GM12878 (cell line): ENCODE measurements around the gene PYGO2. TPM values are rescaled to one million over a fixed set of nuclear protein-coding genes. Genes with fewer than 3 reads are reported as not detected.
A peak's percentile ranks its signal among the peaks of the same experiment; 100 is the strongest.

Source experiments
- CBX3 ChIP-seq: fragments of 200-600 bp; sonication (generic); IDR thresholded peaks from 2 replicates; pipeline ENCODE4 v1.6.1; 2016; ENCODE audit warnings: low read depth, borderline replicate concordance
- CHD1 ChIP-seq: IDR thresholded peaks from 2 replicates; pipeline ENCODE4 v1.6.1; 2012; ENCODE audit warnings: low read depth, low read length, improper control_type of control experiment
- CREM ChIP-seq: IDR thresholded peaks from 2 replicates; pipeline ENCODE4 v1.6.1; 2014; ENCODE audit warnings: antibody characterized with exemption, low read depth
- EED ChIP-seq: sonication (generic); IDR thresholded peaks from 2 replicates; pipeline ENCODE4 v1.6.1; 2016; ENCODE audit warnings: antibody characterized with exemption, low read depth
- ELK1 ChIP-seq: IDR thresholded peaks from 2 replicates; pipeline ENCODE4 v1.6.1; 2012; ENCODE audit warnings: low read depth, low read length, improper control_type of control experiment
- ESRRA ChIP-seq: IDR thresholded peaks from 2 replicates; pipeline ENCODE4 v1.6.1; 2012; ENCODE audit warnings: mild to moderate bottlenecking, low read length, improper control_type of control experiment
- HDAC6 ChIP-seq: fragments of 200-600 bp; sonication (generic); IDR thresholded peaks from one replicate; pipeline ENCODE4 v1.8.0; 2017; ENCODE audit warnings: antibody characterized with exemption; ENCODE audit not compliant: unreplicated experiment
- JUNB ChIP-seq: IDR thresholded peaks from 2 replicates; pipeline ENCODE4 v1.6.1; 2016; ENCODE audit warnings: antibody characterized with exemption, mild to moderate bottlenecking
- LARP7 ChIP-seq: fragments of 450-650 bp; IDR thresholded peaks from 2 replicates; pipeline ENCODE4 v1.6.1; 2017; ENCODE audit warnings: mild to moderate bottlenecking
- MYB ChIP-seq: fragments of 150-350 bp; IDR thresholded peaks from 2 replicates; pipeline ENCODE4 v1.6.1; 2014; ENCODE audit warnings: mild to moderate bottlenecking, low read depth, low read length, borderline replicate concordance
- MYC ChIP-seq: IDR thresholded peaks from 2 replicates; pipeline ENCODE4 v1.6.1; 2011; ENCODE audit warnings: mild to moderate bottlenecking, low read length, moderate library complexity, inconsistent platforms; ENCODE audit not compliant: insufficient read depth, insufficient replicate concordance, insufficient read length, severe bottlenecking
- NFXL1 ChIP-seq: fragments of 450-650 bp; IDR thresholded peaks from 2 replicates; pipeline ENCODE4 v1.6.1; 2017; ENCODE audit warnings: antibody characterized with exemption, mild to moderate bottlenecking, borderline replicate concordance
- NRF1 ChIP-seq: conservative IDR thresholded peaks from 2 replicates; pipeline ENCODE4 v1.6.1; 2011; ENCODE audit warnings: mild to moderate bottlenecking, low read depth, low read length, improper control_type of control experiment
- PAX5 ChIP-seq: IDR thresholded peaks from 2 replicates; pipeline ENCODE4 v1.6.1; 2011; ENCODE audit warnings: low read depth, low read length, borderline replicate concordance
- PAX8 ChIP-seq: fragments of 450-650 bp; IDR thresholded peaks from 2 replicates; pipeline ENCODE4 v1.6.1; 2017; ENCODE audit warnings: mild to moderate bottlenecking, moderate library complexity
- PML ChIP-seq: IDR thresholded peaks from 2 replicates; pipeline ENCODE4 v1.6.1; 2012; ENCODE audit warnings: low read length, inconsistent platforms
- POU2F2 ChIP-seq: IDR thresholded peaks from 3 replicates; pipeline ENCODE4 v1.6.1; 2011; ENCODE audit warnings: low read depth, mild to moderate bottlenecking, low read length, borderline replicate concordance
- RB1 ChIP-seq: fragments of 450-650 bp; formaldehyde crosslinking; IDR thresholded peaks from 2 replicates; pipeline ENCODE4 v1.6.1; 2017; ENCODE audit warnings: mild to moderate bottlenecking, borderline replicate concordance
- RBBP5 ChIP-seq: fragments of 200-600 bp; sonication (generic); conservative IDR thresholded peaks from 2 replicates; pipeline ENCODE4 v1.6.1; 2016
- RELA ChIP-seq: fragments of 450-650 bp; IDR thresholded peaks from 2 replicates; pipeline ENCODE4 v1.8.0; 2014; ENCODE audit warnings: borderline replicate concordance; ENCODE audit not compliant: partially characterized antibody
- RUNX3 ChIP-seq: IDR thresholded peaks from 2 replicates; pipeline ENCODE4 v1.6.1; 2012; ENCODE audit warnings: low read length, inconsistent platforms
- SIN3A ChIP-seq: IDR thresholded peaks from 2 replicates; pipeline ENCODE4 v1.6.1; 2012; ENCODE audit warnings: low read depth, low read length, improper control_type of control experiment
- SREBF2 ChIP-seq: IDR thresholded peaks from 2 replicates; pipeline ENCODE4 v1.6.1; 2012; ENCODE audit warnings: mild to moderate bottlenecking, low read length
- STAT1 ChIP-seq: fragments of 450-650 bp; conservative IDR thresholded peaks from 2 replicates; pipeline ENCODE4 v1.6.1; 2014; ENCODE audit warnings: antibody characterized with exemption, mild to moderate bottlenecking
- TARDBP ChIP-seq: IDR thresholded peaks from 2 replicates; pipeline ENCODE4 v1.6.1; 2016; ENCODE audit warnings: borderline replicate concordance
- TBL1XR1 ChIP-seq: IDR thresholded peaks from 2 replicates; pipeline ENCODE4 v1.6.1; 2012; ENCODE audit warnings: low read depth, low read length, improper control_type of control experiment
- ZBED1 ChIP-seq: IDR thresholded peaks from 2 replicates; pipeline ENCODE4 v1.6.1; 2016; ENCODE audit warnings: borderline replicate concordance
- ZBTB33 ChIP-seq: fragments of 450-650 bp; IDR thresholded peaks from 2 replicates; pipeline ENCODE4 v1.6.1; 2017; ENCODE audit warnings: mild to moderate bottlenecking
- ZNF622 ChIP-seq: fragments of 450-650 bp; IDR thresholded peaks from 2 replicates; pipeline ENCODE4 v1.6.1; 2017; ENCODE audit warnings: mild to moderate bottlenecking, inconsistent platforms
- ZZZ3 ChIP-seq: IDR thresholded peaks from 2 replicates; pipeline ENCODE4 v1.6.1; 2011; ENCODE audit warnings: low read depth; ENCODE audit not compliant: control insufficient read depth, insufficient read length
- polyA plus RNA-seq, 11 experiments: library from polyadenylated mRNA; depleted of rRNA in 4 of 11; unstranded in 6 of 11; stranded (reverse) in 5 of 11; fragments of >200 nt; fragmentation: Nextera tagmentation in 4 of 11; fragmentation: Illumina TruSeq in 1 of 11; extraction: Ambion mirVana in 4 of 11; extraction: Trizol in 1 of 11; gene quantifications; 1 replicate in 1 of 11; 2 replicates in 10 of 11; pipeline versions ENCODE4 v1.2.1 to v1.2.3, GENCODE V29; 2011 to 2016; ENCODE audit warnings: inconsistent platforms in 2 of 11, missing spikeins in 2 of 11, low read depth in 1 of 11
- total RNA-seq, 4 experiments: library from RNA; depleted of rRNA in 3 of 4; stranded (reverse); fragments of >200 nt in 3 of 4; fragmentation: Illumina TruSeq in 1 of 4; extraction: Trizol in 1 of 4; gene quantifications; 2 replicates each; pipeline versions ENCODE4 v1.2.1 to v1.2.3, GENCODE V29; 2013 to 2021

PYGO2 gene
- total and polyA plus RNA-seq, 10 of the 15 experiments (the other 5 are each of a cell fraction or from before 2014, with no cell fraction given) = 8.1 to 33.8 (median 23.5) TPM

- TF ChIP-seq HDAC6 = no peak
- no peak for TF ChIP-seq NFXL1
- TF ChIP-seq MYC = no peak
- no peak for TF ChIP-seq JUNB
- TF ChIP-seq RUNX3 = no peak
- TF ChIP-seq SIN3A = peak; percentile 38; the same call in 1 of the 2 replicates
- no peak for TF ChIP-seq CREM
- no peak for TF ChIP-seq POU2F2
- TF ChIP-seq TARDBP = no peak
- TF ChIP-seq ZNF622 = no peak
- TF ChIP-seq LARP7 = no peak
- no peak for TF ChIP-seq ZBTB33
- no peak for TF ChIP-seq TBL1XR1
- TF ChIP-seq PML = no peak
- TF ChIP-seq RB1 = no peak
- no peak; the same call in 1 of the 2 replicates for TF ChIP-seq EED
- TF ChIP-seq SREBF2 = no peak
- 0 out of 2 replicates have a peak, but pooled peaks have one; percentile 9 for TF ChIP-seq ELK1
- no peak for TF ChIP-seq ZBED1
- no peak for TF ChIP-seq PAX8
- TF ChIP-seq MYB = no peak
- TF ChIP-seq RBBP5 = no peak
- TF ChIP-seq PAX5 = 0 out of 2 replicates have a peak, but pooled peaks have one; percentile 31
- no peak for TF ChIP-seq STAT1
- TF ChIP-seq NRF1 = no peak
- TF ChIP-seq CBX3 = no peak
- no peak for TF ChIP-seq CHD1
- no peak for TF ChIP-seq RELA
- no peak for TF ChIP-seq ESRRA
- TF ChIP-seq ZZZ3 = no peak
These were observed 6.4 kb downstream of the PYGO2 start (continued) for GRCh38 chr1:154955039-154955717.
